DND-41 (cell line): Measurements from ENCODE around the gene SSTR3.
A peak's percentile ranks its signal among the peaks of the same experiment; 100 is the strongest.

Experiments
- ATAC-seq: fragments of 200-7000 bp; cut with Tn5 transposase; 3 replicates; pipeline ENCODE4 v1.9.1; 2021; ENCODE audit warnings: low read depth; ENCODE audit not compliant: insufficient read depth
- DNase-seq: peaks from one replicate; pipeline ENCODE4 v3.0.0-alpha.2; 2020
- H2AFZ ChIP-seq: 2 replicates; pipeline ENCODE4 v1.6.0; 2012; ENCODE audit warnings: low read depth, low read length
- H3K27ac ChIP-seq: 2 replicates; pipeline ENCODE4 v1.5.1; 2012; ENCODE audit warnings: low read length, inconsistent platforms
- H3K27me3 ChIP-seq: fragments of 200-600 bp; sonication (generic); 2 replicates; pipeline ENCODE4 v1.6.0; 2012; ENCODE audit warnings: low read length, mild to moderate bottlenecking, inconsistent platforms; ENCODE audit not compliant: insufficient read depth, poor library complexity
- H3K36me3 ChIP-seq: 2 replicates; pipeline ENCODE4 v1.5.1; 2012; ENCODE audit warnings: low read length, inconsistent platforms; ENCODE audit not compliant: insufficient read depth
- H3K4me1 ChIP-seq: 2 replicates; pipeline ENCODE4 v1.5.1; 2012; ENCODE audit warnings: mild to moderate bottlenecking, low read length; ENCODE audit not compliant: insufficient read depth
- H3K4me2 ChIP-seq: 2 replicates; pipeline ENCODE4 v1.6.0; 2012; ENCODE audit warnings: mild to moderate bottlenecking, moderate library complexity, low read length, inconsistent platforms; ENCODE audit not compliant: insufficient read depth
- H3K4me3 ChIP-seq, 2 experiments: fragments of 200-600 bp in 1 of 2; shearing (Covaris generic) in 1 of 2; 2 replicates each; pipeline ENCODE4 v1.5.1; 2012 to 2016; ENCODE audit warnings: inconsistent platforms in 2 of 2, low read length in 2 of 2, mild to moderate bottlenecking in 2 of 2, low read depth in 1 of 2, moderate library complexity in 1 of 2
- H3K79me2 ChIP-seq: 2 replicates; pipeline ENCODE4 v1.6.0; 2012; ENCODE audit warnings: low read length, inconsistent platforms; ENCODE audit not compliant: insufficient read depth
- H3K9ac ChIP-seq: 2 replicates; pipeline ENCODE4 v1.6.0; 2012; ENCODE audit warnings: low read depth, mild to moderate bottlenecking, inconsistent platforms, low read length, moderate library complexity
- H3K9me3 ChIP-seq: 2 replicates; pipeline ENCODE4 v1.5.1; 2012; ENCODE audit warnings: low read length, moderate library complexity, mild to moderate bottlenecking, inconsistent platforms; ENCODE audit not compliant: insufficient read depth, severe bottlenecking
- H4K20me1 ChIP-seq: 2 replicates; pipeline ENCODE4 v1.6.0; 2012; ENCODE audit warnings: low read length; ENCODE audit not compliant: insufficient read depth
- CTCF ChIP-seq: IDR thresholded peaks from 2 replicates; pipeline ENCODE4 v1.5.1; 2012; ENCODE audit warnings: borderline replicate concordance, low read length, moderate library complexity, mild to moderate bottlenecking; ENCODE audit not compliant: poor library complexity, severe bottlenecking; ENCODE audit errors: extremely low read depth
- EZH2 ChIP-seq: IDR thresholded peaks from 3 replicates; pipeline ENCODE4 v1.6.1; 2012; ENCODE audit warnings: borderline replicate concordance, low read depth, mild to moderate bottlenecking, moderate library complexity, low read length, inconsistent platforms; ENCODE audit not compliant: severe bottlenecking

The SSTR3 gene

DNA sequence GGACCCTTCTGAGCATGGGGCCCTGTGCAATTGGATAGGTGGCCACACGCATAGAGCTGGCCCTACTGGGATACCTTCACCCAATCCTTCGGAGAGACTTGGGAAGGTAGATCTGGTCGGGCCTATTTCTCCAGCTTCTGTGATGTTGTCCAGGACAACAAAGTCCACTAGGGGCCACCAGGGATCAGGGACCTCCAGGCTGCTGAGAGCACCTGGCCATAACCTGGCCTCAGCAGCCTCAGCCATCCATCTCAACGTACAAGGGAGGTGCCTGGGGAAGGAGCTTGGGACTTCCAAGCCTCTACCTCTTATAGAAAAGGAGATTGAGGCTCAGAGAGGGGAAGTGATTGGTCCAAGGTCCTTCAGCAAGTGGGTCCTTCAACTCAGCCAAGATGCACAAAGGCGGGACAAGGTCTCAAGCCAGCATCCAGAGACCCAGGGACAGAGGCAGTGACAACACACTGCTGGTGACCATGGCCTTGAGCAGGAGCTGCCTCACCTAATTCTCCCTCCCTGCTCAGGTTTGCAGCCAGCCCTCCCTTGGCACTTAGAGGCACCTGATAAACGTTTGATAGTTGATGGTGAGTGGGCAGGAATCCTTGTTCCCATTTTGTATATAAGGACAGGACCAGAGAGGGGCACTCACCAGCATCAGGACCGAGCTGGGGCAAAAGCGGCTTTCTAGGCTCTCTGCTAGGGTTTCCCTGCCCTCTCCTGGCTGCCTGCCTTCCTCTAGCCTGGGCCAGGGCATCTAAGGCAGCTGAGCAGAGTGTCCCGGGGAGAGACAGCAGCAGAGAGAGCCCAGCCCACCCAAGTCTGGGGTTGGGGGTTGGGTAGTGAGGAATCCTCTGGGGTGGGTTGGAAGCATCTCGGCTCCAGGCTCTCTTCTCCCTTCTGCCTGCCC lies 27.3 kb upstream of the SSTR3 start:
- peaks cover 88% of the 10 kb centered on the region for H3K79me2 ChIP-seq
- H3K4me1 ChIP-seq, result peaks cover 71% of the 10 kb centered on the region
- H2AFZ ChIP-seq, result no peak overlapping the region
- peaks cover 71% of the 10 kb centered on the region for H4K20me1 ChIP-seq
- DNase-seq (no peak), ATAC-seq (no peak)
- peak overlapping the region; percentile 30 for H3K27ac ChIP-seq
- H3K4me2 ChIP-seq, result no peak overlapping the region
- peaks cover 72% of the 10 kb centered on the region for H3K36me3 ChIP-seq
- no peak overlapping the region for H3K9ac ChIP-seq
- no peak for TF ChIP-seq CTCF
- no peak for TF ChIP-seq EZH2
- no peaks in the 10 kb centered on the region for H3K27me3 ChIP-seq
- H3K9me3 ChIP-seq, result no peaks in the 10 kb centered on the region
- no peak overlapping the region for H3K4me3 ChIP-seq

DNA sequence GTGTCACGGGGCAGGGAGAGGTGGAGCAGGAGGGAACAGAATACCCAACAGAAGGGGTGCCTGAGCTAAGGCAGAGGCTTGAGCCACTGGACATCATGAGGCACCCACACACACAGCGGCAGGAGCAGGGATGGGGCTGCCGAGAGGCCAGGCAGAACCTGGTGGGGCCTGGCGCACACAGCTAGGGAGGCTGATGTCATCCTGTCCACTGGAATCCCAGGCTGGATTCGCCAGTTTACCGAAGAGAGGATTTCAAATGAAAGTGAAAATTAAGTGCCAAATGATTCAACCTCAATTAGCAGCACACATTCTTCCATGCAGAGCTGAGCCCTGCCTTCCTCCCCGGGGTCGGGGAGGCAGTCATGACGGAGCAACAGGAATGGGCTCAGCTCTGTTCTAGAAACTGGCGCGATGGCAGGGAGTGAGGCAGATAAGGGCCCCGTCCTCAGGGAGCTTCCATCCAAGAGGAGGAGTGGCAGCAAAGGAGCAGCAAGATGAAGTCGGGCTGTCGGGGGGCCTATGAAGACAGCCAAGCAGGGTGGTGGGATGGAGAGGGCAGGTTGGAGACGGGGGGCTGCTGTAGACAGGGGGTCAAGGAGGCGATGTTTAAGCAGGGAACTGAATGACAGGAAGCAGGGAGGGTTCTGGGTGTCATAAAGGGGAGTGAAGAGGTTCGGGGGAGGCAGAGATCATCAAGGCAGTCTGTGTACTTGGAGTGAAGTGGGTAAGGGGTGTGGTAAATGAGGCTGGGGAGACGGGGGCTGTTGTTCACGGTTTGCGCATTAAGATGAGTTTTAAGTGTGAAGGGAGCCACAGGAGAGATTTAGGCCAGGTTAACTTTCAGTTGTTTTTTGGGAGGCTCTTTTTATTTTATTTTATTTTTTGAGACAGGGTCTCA lies 25.3 kb upstream of the SSTR3 start:
- H2AFZ ChIP-seq, result no peak overlapping the region
- peaks cover 88% of the 10 kb centered on the region for H3K79me2 ChIP-seq
- H3K27me3 ChIP-seq, result no peaks in the 10 kb centered on the region
- peaks cover 55% of the 10 kb centered on the region for H3K4me1 ChIP-seq
- H3K9ac ChIP-seq, result no peak overlapping the region
- H4K20me1 ChIP-seq, result peaks cover 82% of the 10 kb centered on the region
- no peak for TF ChIP-seq CTCF
- no peak for TF ChIP-seq EZH2
- H3K4me2 ChIP-seq, result no peak overlapping the region
- H3K27ac ChIP-seq, result peak overlapping the region; percentile 38; the same call in 1 of the 2 replicates
- no peaks in the 10 kb centered on the region for H3K9me3 ChIP-seq
- ATAC-seq (no peak), DNase-seq (no peak)
- H3K36me3 ChIP-seq, result peaks cover 90% of the 10 kb centered on the region
- H3K4me3 ChIP-seq, result no peak overlapping the region

DNA sequence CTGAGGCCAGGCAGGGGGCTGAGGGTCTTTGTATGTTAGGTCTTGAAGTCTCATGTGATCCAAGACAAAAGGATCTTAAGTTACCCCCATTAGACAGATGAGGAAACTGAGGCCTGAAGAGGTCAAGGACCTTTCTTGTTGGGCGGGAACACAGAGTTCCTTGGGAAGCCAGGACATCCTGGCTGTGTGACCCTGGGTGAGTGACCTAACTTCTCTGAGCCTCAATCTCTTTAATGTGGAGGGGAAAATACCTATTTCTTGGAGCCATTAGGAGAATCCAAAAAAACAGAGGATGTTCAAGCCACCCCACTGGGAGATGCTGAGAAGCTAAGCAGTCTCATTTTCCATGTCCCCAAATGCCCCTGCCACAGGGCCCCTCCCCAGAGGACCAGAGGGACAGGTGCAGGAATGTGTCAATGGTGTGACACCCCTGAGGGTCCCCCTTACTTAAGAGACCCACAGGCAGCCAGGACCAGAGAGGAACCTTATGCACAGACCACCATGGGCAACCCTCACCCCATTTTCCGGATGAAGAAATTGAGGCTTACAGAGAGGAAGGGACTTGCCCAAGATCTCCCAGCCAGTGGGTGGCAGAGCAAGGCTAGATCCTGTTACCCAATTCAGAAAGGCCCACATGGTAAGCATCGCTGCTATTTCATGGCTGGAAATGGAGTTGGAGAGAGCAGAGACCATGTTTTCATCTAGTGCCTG lies 23.8 kb upstream of the SSTR3 start:
- no peak overlapping the region for H3K4me2 ChIP-seq
- ATAC-seq, result no peak

More for the DNA sequence above, 23.8 kb upstream of the SSTR3 start:
- Histone ChIP-seq H3K36me3 (peaks cover 94% of the 10 kb centered on the region), H3K27ac (peak overlapping the region; percentile 33; the same call in 1 of the 2 replicates), H3K4me1 (peaks cover 55% of the 10 kb centered on the region), H4K20me1 (peaks cover 84% of the 10 kb centered on the region), H3K9me3 (no peaks in the 10 kb centered on the region), H3K27me3 (no peaks in the 10 kb centered on the region), H3K4me3 (no peak overlapping the region), H3K9ac (no peak overlapping the region), H3K79me2 (peaks cover 79% of the 10 kb centered on the region), H2AFZ (no peak overlapping the region)
- no peak for DNase-seq
- TF ChIP-seq CTCF (no peak), EZH2 (no peak)
